Activated CD4-positive, alpha-beta memory T cell treated with anti-CD3 and anti-CD28 coated beads, Interleukin-2, amount 10 ng/mL, durations not matched to agents 7 days and 5 days (primary cell): Measurements from ENCODE around the gene GAL. TPM values are rescaled to one million over a fixed set of nuclear protein-coding genes. Genes with fewer than 3 reads are reported as not detected.

ENCODE experiments used
- CTCF ChIA-PET: fragments of 350-600 bp; sonication (Branson Sonifier 250); formaldehyde crosslinking; loops from one replicate; lab custom pipeline; 2021; ENCODE audit warnings: antibody characterized with exemption, inconsistent platforms; lab: Charles Lee
- POLR2A ChIA-PET: fragments of 350-600 bp; sonication (Branson Sonifier 250); formaldehyde crosslinking; loops from one replicate; lab custom pipeline; 2021; ENCODE audit warnings: antibody characterized with exemption; lab: Charles Lee
- DNase-seq: peaks from one replicate; pipeline ENCODE4 v3.0.0-alpha.2; 2020
- H3K27ac Mint-ChIP-seq: one replicate; pipeline ENCODE4 v1.8.0; 2021; ENCODE audit warnings: mild to moderate bottlenecking, mixed read lengths
- H3K27me3 Mint-ChIP-seq: one replicate; pipeline ENCODE4 v1.8.0; 2021; ENCODE audit warnings: mixed read lengths
- H3K36me3 Mint-ChIP-seq: one replicate; pipeline ENCODE4 v1.8.0; 2021; ENCODE audit warnings: low read depth, mixed read lengths
- H3K4me1 Mint-ChIP-seq: one replicate; pipeline ENCODE4 v1.8.0; 2021; ENCODE audit warnings: mixed read lengths
- H3K4me3 Mint-ChIP-seq: one replicate; pipeline ENCODE4 v1.8.0; 2021; ENCODE audit warnings: mild to moderate bottlenecking, mixed read lengths
- H3K9me3 Mint-ChIP-seq: one replicate; pipeline ENCODE4 v1.8.0; 2021; ENCODE audit warnings: mixed read lengths
- total RNA-seq, 2 experiments: library from RNA; stranded (reverse); gene quantifications; one replicate each; pipeline ENCODE4 v1.2.3, GENCODE V29; 2021

The GAL gene
- total RNA-seq, 2 experiments from 2014 or later = not detected

DNA sequence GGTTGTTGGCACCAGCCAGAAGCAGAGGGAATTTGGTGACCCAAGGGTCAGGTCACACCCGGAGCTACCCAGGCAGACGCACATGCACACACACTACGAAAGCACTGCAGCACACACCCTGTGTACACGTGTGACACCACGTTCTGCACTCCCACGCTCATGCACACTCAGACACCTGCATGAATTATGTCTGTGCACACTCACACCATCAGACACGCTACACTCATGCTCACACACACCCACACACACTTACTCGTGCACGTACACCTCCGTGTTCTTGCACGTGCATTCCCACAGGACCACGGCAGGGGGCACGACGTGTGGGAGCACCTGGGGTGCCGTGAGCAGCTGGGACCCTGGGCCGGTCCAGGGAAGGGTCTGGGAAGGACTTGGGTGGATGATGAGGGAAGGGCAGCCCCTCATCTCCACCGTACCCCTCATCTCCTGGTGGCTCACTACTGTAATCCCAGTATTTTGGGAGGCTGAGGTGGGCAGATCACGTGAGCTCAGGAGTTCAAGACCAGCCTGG lies 20.8 kb upstream of the GAL start:
- CTCF ChIA-PET = no interaction called here
- no peak overlapping the region for H3K4me3 Mint-ChIP-seq
- POLR2A ChIA-PET = no interaction called here
- no peaks in the 10 kb centered on the region for H3K4me1 Mint-ChIP-seq
- H3K36me3 Mint-ChIP-seq = no peaks in the 10 kb centered on the region
- no peaks in the 10 kb centered on the region for H3K9me3 Mint-ChIP-seq
- no peaks in the 10 kb centered on the region for H3K27me3 Mint-ChIP-seq
- H3K27ac Mint-ChIP-seq = no peak overlapping the region
- DNase-seq = no peak

DNA sequence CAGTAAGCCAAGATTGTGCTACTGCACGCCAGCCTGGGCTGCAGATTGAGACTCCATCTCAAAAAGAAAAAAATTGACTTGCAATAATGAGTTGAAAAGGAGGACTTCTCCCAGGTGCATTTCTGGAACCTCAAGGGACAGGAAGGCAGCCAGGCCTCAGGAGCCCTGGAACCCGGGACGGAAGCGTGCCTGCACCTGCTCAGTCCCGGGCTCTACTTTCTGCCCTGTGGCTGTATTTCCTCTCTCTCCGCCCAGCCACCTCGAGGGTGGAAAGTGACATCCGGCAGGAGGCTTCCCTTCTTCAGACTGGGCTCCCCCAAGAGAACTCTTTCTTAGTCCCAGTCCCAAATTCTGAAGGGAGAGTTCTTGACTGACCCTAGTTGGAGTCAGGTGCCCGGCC lies 20.2 kb upstream of the GAL start:
- Mint-ChIP-seq H3K4me3 (no peak overlapping the region), H3K4me1 (no peaks in the 10 kb centered on the region), H3K9me3 (no peaks in the 10 kb centered on the region), H3K27me3 (no peaks in the 10 kb centered on the region), H3K36me3 (no peaks in the 10 kb centered on the region), H3K27ac (no peak overlapping the region)
- ChIA-PET POLR2A (no interaction called here), CTCF (no interaction called here)
- no peak for DNase-seq

DNA sequence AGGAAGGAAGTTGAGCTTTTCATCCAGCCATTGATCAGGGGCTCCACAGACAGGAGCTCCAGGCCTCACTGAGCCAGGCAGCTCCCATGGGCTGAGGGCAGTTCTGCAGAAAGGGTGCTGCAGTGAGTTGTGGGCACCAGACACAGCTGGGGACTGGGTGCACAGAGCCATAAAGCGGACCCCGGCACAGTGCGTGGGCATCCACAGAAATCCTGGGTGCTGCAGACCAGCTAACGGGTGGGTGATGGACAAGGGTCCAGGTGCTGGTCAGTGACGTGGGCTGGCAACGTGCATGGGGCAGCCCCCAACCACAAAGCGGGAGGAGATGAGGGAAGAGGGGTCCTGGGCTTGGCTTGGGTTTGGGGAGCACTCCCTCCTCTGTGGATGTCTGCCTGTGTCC lies 19.4 kb upstream of the GAL start:
- Mint-ChIP-seq H3K4me3 (no peak overlapping the region), H3K27me3 (no peaks in the 10 kb centered on the region), H3K27ac (no peak overlapping the region), H3K4me1 (no peaks in the 10 kb centered on the region), H3K9me3 (no peaks in the 10 kb centered on the region), H3K36me3 (no peaks in the 10 kb centered on the region)
- POLR2A ChIA-PET = no interaction called here
- CTCF ChIA-PET = no interaction called here
- DNase-seq = no peak

DNA sequence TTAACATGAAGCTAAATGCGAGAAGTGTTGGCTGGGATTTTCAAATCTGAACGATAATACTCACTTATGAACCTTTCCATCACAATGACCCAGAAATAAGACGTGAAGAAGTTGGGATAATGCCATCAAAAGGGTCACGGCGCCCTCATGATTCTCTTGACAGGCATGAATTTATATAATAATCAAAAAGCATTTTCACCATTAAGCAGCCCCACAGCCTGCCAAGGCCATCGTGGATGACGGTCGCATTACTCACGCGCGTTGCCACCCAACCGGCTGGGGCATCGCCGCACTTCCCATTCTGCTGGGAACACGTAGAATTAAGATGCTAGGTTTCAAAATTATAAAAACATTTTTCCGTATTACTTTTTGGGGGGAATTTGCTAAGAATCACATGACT lies 18.9 kb upstream of the GAL start:
- Mint-ChIP-seq H3K4me1 (no peaks in the 10 kb centered on the region), H3K27ac (no peak overlapping the region), H3K4me3 (no peak overlapping the region), H3K36me3 (no peaks in the 10 kb centered on the region), H3K9me3 (no peaks in the 10 kb centered on the region), H3K27me3 (no peaks in the 10 kb centered on the region)
- no peak for DNase-seq
- ChIA-PET POLR2A (no interaction called here), CTCF (no interaction called here)

DNA sequence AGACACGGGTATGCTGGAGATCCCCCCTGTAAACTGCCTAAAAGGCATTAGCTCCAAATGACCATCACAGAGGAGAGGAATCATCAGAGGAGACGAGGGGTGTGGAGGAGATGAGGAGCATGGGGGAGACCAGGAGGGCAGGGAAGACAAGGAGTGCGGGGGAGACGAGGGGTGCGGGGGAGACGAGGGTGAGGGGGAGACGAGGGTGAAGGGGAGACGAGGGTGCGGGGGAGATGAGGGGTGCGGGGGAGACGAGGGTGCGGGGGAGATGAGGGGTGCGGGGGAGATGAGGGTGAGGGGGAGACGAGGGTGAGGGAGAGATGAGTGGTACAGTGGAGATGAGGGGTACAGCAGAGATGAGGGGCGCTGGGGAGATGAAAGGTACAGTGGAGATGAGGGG lies 17.5 kb upstream of the GAL start:
- POLR2A ChIA-PET = no interaction called here
- no peak overlapping the region for H3K27ac Mint-ChIP-seq
- H3K4me3 Mint-ChIP-seq = no peak overlapping the region
- peaks cover 2% of the 10 kb centered on the region for H3K27me3 Mint-ChIP-seq
- DNase-seq = no peak
- no peaks in the 10 kb centered on the region for H3K9me3 Mint-ChIP-seq
- no peaks in the 10 kb centered on the region for H3K36me3 Mint-ChIP-seq
- no peaks in the 10 kb centered on the region for H3K4me1 Mint-ChIP-seq
- CTCF ChIA-PET = no interaction called here

DNA sequence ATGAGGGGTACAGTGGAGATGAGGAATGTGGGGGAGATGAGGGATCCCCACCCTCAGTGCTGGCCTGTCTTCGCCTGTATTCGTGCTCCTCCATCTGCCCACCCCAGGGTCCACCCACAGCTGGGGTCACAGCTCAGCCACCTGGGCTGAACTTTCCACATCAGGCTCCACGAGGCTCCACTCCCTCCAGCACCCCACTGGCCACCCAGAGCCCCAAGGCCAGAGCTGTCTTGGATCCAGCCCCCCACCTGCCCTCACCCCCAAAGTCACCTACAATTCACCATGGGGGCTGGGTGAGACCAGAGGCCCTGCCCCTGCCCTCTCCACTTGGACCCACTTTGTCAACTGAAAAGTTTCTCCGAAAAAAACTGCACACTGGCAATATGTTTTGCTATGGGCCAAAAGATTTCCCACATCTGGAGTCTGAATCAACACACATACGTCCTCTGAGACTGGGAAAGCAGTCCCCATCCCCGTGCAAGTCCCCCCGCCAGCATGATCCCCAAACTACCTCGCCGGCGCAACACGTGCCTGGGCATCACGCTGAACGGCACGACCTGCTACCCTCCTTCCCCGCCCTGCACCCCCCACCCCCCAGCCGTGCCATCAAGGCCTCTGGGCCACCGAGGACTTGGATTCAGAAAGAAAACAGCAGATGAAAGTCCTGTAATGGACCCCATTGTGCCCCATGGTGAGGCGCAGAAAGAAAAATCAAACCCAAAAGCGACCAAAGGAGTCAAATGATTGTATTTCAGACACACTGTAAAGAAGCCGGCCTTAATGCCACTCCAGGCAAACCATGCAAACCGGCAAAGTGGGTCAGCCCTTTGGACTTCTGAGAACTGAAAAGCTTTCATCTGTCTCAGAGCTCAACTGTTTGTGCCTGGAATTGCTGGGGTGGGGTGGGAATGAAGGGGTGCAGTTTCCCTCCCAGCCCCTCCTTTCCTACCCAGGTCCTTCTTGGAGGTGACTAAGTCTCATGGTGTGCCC lies 16.5 kb upstream of the GAL start:
- H3K27me3 Mint-ChIP-seq = peaks cover 2% of the 10 kb centered on the region
- DNase-seq = no peak
- no peaks in the 10 kb centered on the region for H3K4me1 Mint-ChIP-seq
- no peak overlapping the region for H3K27ac Mint-ChIP-seq
- H3K4me3 Mint-ChIP-seq = no peak overlapping the region
- POLR2A ChIA-PET = no interaction called here
- H3K36me3 Mint-ChIP-seq = no peaks in the 10 kb centered on the region
- CTCF ChIA-PET = no interaction called here
- H3K9me3 Mint-ChIP-seq = no peaks in the 10 kb centered on the region

DNA sequence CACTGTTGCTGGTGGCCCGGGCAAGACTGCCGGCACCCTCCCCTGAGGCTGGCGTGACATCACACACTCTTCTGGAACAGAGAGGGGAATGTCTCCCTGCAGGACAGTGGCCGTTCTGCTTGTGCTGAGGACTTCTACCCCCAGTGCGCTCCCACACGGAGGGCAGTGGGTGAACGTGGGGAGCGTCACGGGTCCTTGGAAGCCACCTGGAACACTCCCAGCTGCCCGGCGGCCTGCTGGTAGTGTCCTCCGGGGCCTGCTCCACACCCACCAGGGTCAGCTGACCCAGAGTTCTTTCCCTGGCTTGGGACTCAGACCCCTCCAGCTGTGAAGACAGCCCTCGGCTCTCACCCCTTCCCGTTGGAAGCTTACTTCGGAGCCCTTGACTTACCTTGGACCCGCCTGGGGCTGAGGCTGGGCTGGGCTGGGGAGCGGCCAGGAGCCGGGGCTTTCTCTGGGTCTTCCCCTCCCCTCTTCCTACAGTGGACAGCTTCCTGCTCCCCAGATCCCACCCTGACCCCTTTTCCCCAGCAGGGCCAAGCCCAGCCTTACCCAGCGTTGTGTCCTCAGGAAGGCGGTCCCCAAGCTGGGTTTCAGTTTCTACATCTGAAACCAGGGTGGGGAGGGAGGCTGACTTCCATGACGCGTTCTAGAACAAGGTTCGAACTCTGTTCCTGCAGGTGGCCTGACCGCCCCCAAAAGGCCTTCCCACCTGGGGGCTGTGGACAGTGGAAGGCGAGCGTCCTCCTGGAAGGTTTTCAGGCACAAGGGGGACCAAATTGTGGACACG lies 14.8 kb upstream of the GAL start:
- no peak for DNase-seq
- H3K27ac Mint-ChIP-seq = no peak overlapping the region
- no peaks in the 10 kb centered on the region for H3K36me3 Mint-ChIP-seq
- CTCF ChIA-PET = no interaction called here
- no peaks in the 10 kb centered on the region for H3K9me3 Mint-ChIP-seq
- no peak overlapping the region for H3K4me3 Mint-ChIP-seq
- no peaks in the 10 kb centered on the region for H3K4me1 Mint-ChIP-seq
- peaks cover 7% of the 10 kb centered on the region for H3K27me3 Mint-ChIP-seq
- POLR2A ChIA-PET = no interaction called here

DNA sequence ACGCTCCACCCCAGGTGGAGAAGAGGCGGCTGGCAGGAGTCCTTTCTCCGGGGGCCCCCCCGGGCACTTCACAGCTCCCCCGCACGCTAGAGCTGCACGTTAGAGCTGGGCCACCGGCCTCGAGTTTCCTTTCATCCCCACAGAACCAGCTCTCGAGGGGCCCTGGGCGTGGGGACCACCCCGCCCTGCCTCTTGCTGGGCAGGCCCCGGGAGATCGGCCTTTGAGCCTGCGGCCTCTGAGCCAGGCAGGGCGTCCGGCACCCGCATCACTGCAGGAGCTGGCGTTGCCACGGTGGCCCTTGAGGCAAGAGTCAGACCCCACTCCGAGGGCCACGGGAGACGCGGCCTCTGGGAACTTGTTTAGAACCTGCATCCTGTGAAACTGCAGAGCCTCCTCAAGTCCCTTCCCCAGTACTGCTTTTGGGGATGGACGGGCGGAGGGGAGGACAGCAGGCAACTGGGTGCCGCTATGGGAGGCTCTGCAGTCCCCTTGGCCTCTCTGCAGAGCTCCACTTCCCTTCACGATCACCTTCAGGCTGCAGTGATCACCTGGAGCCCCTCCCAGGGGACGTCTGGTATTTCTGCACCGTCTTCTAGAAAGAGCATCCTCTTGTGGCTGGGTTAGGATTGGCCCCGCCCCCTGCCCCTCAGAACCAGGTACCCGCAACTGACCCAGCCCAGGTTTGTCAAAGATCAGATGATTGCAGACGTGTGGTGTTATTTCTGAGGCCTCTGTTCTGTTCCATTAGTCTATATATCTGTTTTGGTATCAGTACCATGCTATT lies 13.9 kb upstream of the GAL start:
- Mint-ChIP-seq H3K36me3 (no peaks in the 10 kb centered on the region), H3K4me1 (no peaks in the 10 kb centered on the region), H3K27me3 (peaks cover 7% of the 10 kb centered on the region), H3K4me3 (no peak overlapping the region), H3K27ac (no peak overlapping the region), H3K9me3 (no peaks in the 10 kb centered on the region)
- ChIA-PET POLR2A (no interaction called here), CTCF (interaction anchor here (2.2 kb wide), 1 partner anchor 21 kb away, joined by 4 read pairs; no protein-coding TSS in a partner anchor)
- no peak for DNase-seq

DNA sequence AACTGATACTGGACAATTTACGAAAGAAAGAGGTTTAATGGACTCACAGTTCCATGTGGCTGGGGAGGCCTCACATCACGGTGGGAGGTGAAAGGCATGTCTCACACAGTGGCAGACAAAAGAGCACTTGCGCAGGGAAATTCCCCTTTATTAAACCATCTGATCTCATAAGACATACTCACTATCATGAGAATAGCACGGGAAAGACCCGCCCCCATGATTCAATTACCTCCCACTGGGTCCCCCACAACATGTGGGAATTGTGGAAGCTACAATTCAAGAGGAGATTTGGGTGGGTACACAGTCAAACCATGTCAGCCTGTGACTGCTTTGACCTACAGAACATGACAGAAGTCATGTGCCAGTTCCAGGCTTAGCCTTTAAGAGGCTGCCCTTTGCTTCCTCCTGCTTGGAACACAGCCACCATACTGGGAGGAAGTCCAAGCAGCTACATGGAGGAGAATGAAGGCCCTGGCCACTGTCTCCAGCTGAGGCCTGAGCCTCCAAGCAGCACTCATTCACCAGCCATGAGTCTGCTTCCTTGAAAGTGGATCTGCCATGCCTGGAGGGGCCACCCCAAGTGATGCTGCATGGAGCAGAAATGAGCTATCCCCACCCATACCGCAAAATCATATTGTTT lies 10.9 kb upstream of the GAL start:
- Mint-ChIP-seq H3K4me3 (no peak overlapping the region), H3K27me3 (peaks cover 7% of the 10 kb centered on the region), H3K4me1 (no peaks in the 10 kb centered on the region), H3K27ac (no peak overlapping the region), H3K36me3 (no peaks in the 10 kb centered on the region), H3K9me3 (no peaks in the 10 kb centered on the region)
- no peak for DNase-seq
- CTCF ChIA-PET = no interaction called here
- POLR2A ChIA-PET = no interaction called here

DNA sequence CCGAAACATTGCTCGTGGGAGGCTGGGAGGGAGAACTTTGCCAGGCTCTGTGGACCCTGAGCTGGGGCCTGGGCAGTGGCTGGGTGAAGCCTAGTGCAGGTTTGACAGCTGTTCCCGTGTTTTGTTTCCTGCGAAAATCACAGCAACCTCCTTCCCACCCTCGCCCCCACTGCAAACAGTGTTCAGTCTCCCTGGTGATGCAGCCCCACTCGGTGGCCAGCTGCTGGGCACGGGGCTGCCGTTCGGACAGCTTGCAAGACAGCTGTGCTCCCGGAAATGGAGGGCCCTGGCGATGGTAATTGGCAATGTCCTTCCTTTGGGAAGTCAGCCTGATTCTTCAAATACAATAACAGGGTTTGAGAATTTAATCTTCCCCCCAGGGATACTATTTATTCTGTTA lies 10.4 kb upstream of the GAL start:
- Mint-ChIP-seq H3K27ac (no peak overlapping the region), H3K4me1 (no peaks in the 10 kb centered on the region), H3K27me3 (peaks cover 7% of the 10 kb centered on the region), H3K36me3 (no peaks in the 10 kb centered on the region), H3K4me3 (no peak overlapping the region), H3K9me3 (no peaks in the 10 kb centered on the region)
- CTCF ChIA-PET = no interaction called here
- POLR2A ChIA-PET = no interaction called here
- DNase-seq = no peak

DNA sequence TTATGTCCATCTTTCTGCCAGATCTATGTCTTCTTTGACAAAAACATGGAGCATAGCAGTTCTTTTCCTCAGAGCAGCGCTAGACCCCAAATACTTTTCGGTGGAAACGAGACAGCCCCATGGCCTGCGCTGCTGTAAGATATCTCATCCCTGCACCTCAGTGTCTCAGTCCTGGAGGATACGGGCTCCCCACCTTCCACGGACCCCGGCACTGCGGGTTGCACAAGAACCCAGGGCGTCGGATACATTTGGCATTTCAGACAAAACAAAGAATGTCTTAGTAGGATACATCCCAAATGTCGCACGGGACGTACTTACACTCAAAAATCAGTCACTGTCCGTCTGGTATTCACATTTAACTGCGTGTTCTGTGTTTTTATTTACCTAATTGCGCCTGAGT lies 9.9 kb upstream of the GAL start:
- H3K27ac Mint-ChIP-seq = no peak overlapping the region
- no peaks in the 10 kb centered on the region for H3K4me1 Mint-ChIP-seq
- H3K9me3 Mint-ChIP-seq = no peaks in the 10 kb centered on the region
- H3K4me3 Mint-ChIP-seq = no peak overlapping the region
- POLR2A ChIA-PET = no interaction called here
- CTCF ChIA-PET = no interaction called here
- no peak for DNase-seq
- H3K27me3 Mint-ChIP-seq = peaks cover 7% of the 10 kb centered on the region
- no peaks in the 10 kb centered on the region for H3K36me3 Mint-ChIP-seq

DNA sequence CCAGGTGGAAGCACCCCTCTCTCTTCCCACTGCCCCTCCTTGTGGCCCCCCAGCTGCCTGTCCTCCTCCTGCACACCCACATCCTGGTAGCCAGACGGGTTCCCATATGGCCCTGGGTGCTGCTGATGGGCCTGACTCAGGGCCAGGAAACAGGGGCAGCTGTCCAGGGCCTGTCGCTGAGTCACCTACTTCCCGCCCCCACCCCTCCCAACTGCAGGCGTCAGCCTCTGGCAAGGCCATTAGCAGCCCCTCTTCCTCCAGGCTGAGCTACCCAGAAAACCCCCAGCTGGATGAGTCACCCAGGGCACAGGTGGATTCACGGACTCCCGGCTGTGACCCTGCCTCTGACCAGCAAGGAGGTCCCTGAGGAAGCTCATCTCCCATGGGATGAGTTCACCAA lies 6.9 kb upstream of the GAL start:
- CTCF ChIA-PET = no interaction called here
- Mint-ChIP-seq H3K27me3 (peaks cover 10% of the 10 kb centered on the region), H3K27ac (no peak overlapping the region), H3K4me1 (no peaks in the 10 kb centered on the region), H3K4me3 (no peak overlapping the region), H3K9me3 (no peaks in the 10 kb centered on the region), H3K36me3 (no peaks in the 10 kb centered on the region)
- DNase-seq = no peak
- POLR2A ChIA-PET = no interaction called here
